ENCODE measurements around the gene RCC2. TPM values are rescaled to one million over a fixed set of nuclear protein-coding genes. Genes with fewer than 3 reads are reported as not detected.

RCC2 gene
- total RNA-seq, 1 experiment from 2014 or later, result 116 TPM

- DNase-seq (ENCODE audit: low read depth, low spot score) (no peak), ATAC-seq (no peak)
- intact Hi-C loops (cut with micrococcal nuclease; ENCODE audit: unreplicated experiment) (no loop called here), in situ Hi-C loops (cut with HindIII; ENCODE audit: low pct_unique_long_range_greater_than_20kb, low sequenced_read_pairs) (no loop called here)
- Histone ChIP-seq H3K27ac (ENCODE audit: low read length) (no peak overlapping the region), H3K27me3 (ENCODE audit: control insufficient read depth, insufficient read depth, low read length) (no peaks in the 10 kb centered on the region), H3K4me3 (ENCODE audit: low read depth in 2 of 2, low read length in 2 of 2) (no peak overlapping the region), H3K4me1 (ENCODE audit: control insufficient read depth, insufficient read depth, low read length) (peaks cover 4% of the 10 kb centered on the region; the same call in 1 of the 2 replicates), H3K9me3 (ENCODE audit: control insufficient read depth, insufficient read depth, low read depth, low read length) (no peaks in the 10 kb centered on the region), H3K36me3 (ENCODE audit: control insufficient read depth, insufficient read depth, low read length) (no peaks in the 10 kb centered on the region)
- TF ChIP-seq POLR2AphosphoS5 (IDR thresholded peaks at IDR 0.05; ENCODE audit: low read depth, low read length), result no peak
- no peak for TF ChIP-seq TCF7L2 (IDR thresholded peaks at IDR 0.05; ENCODE audit: low read depth, low read length)
- TF ChIP-seq, protein P1, sequence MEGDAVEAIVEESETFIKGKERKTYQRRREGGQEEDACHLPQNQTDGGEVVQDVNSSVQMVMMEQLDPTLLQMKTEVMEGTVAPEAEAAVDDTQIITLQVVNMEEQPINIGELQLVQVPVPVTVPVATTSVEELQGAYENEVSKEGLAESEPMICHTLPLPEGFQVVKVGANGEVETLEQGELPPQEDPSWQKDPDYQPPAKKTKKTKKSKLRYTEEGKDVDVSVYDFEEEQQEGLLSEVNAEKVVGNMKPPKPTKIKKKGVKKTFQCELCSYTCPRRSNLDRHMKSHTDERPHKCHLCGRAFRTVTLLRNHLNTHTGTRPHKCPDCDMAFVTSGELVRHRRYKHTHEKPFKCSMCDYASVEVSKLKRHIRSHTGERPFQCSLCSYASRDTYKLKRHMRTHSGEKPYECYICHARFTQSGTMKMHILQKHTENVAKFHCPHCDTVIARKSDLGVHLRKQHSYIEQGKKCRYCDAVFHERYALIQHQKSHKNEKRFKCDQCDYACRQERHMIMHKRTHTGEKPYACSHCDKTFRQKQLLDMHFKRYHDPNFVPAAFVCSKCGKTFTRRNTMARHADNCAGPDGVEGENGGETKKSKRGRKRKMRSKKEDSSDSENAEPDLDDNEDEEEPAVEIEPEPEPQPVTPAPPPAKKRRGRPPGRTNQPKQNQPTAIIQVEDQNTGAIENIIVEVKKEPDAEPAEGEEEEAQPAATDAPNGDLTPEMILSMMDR (IDR thresholded peaks at IDR 0.05), result no peak
- no peak for TF ChIP-seq SIN3A (IDR thresholded peaks at IDR 0.05; ENCODE audit: borderline replicate concordance, insufficient read depth, low read depth, low read length)
- no peak for TF ChIP-seq REST (IDR thresholded peaks at IDR 0.05; ENCODE audit: insufficient read depth in 1 of 2, low read depth in 2 of 2, low read length in 1 of 2)
- BruUV-seq (replicated peaks), result no TSS peak
- CTCF ChIA-PET, result no interaction called here
- POLR2A ChIA-PET, result no interaction called here
Observed at GRCh38 chr1:17462669-17463068, 23.2 kb upstream of the RCC2 start.

- intact Hi-C loops (cut with micrococcal nuclease; ENCODE audit: unreplicated experiment), result no loop called here
- Histone ChIP-seq H3K4me3 (ENCODE audit: low read depth in 2 of 2, low read length in 2 of 2) (no peak overlapping the region), H3K9me3 (ENCODE audit: control insufficient read depth, insufficient read depth, low read depth, low read length) (no peaks in the 10 kb centered on the region), H3K27ac (ENCODE audit: low read length) (no peak overlapping the region), H3K27me3 (ENCODE audit: control insufficient read depth, insufficient read depth, low read length) (no peaks in the 10 kb centered on the region), H3K36me3 (ENCODE audit: control insufficient read depth, insufficient read depth, low read length) (no peaks in the 10 kb centered on the region), H3K4me1 (ENCODE audit: control insufficient read depth, insufficient read depth, low read length) (peaks cover 4% of the 10 kb centered on the region; the same call in 1 of the 2 replicates)
- ATAC-seq (peak; percentile 70), DNase-seq (ENCODE audit: low read depth, low spot score) (no peak)
- BruUV-seq (replicated peaks), result no TSS peak
- ChIA-PET CTCF (interaction anchor here (0.8 to 1.2 kb wide), 2 partner anchors 9 to 146 kb away, joined by 3 read pairs; no protein-coding TSS in a partner anchor), POLR2A (no interaction called here)
- in situ Hi-C loops (cut with HindIII; ENCODE audit: low pct_unique_long_range_greater_than_20kb, low sequenced_read_pairs), result no loop called here
- TF ChIP-seq SIN3A (IDR thresholded peaks at IDR 0.05; ENCODE audit: borderline replicate concordance, insufficient read depth, low read depth, low read length), result no peak
Observed at GRCh38 chr1:17460219-17460618, 20.7 kb upstream of the RCC2 start.

DNA sequence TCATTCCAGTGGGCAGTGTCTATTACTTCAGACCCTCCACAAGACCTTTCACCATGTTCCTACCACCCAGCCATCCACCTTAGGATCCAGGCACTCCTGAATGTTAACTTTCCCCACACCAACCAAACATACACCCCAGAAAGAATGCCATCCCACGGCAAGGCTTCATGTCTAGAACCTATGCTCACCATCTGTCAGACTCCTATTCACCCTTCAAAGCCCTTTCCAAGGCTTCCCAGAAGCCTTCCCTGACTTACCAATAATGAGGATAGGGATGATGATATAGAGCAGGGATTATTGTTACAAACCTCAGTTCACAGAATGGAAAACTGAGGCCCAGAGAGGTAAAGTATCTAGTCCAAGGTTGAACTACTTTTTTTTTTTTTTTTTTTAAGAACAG lies 19.3 kb upstream of the RCC2 start:
- CTCF ChIA-PET, result no interaction called here
- H3K27me3 ChIP-seq (ENCODE audit: control insufficient read depth, insufficient read depth, low read length), result no peaks in the 10 kb centered on the region
- no peak for TF ChIP-seq TCF7L2 (IDR thresholded peaks at IDR 0.05; ENCODE audit: low read depth, low read length)
- TF ChIP-seq, protein P1 (IDR thresholded peaks at IDR 0.05), result no peak
- TF ChIP-seq POLR2AphosphoS5 (IDR thresholded peaks at IDR 0.05; ENCODE audit: low read depth, low read length), result no peak
- no peak for TF ChIP-seq SIN3A (IDR thresholded peaks at IDR 0.05; ENCODE audit: borderline replicate concordance, insufficient read depth, low read depth, low read length)
- TF ChIP-seq REST (IDR thresholded peaks at IDR 0.05; ENCODE audit: insufficient read depth in 1 of 2, low read depth in 2 of 2, low read length in 1 of 2), result no peak
- POLR2A ChIA-PET, result no interaction called here
- intact Hi-C loops (cut with micrococcal nuclease; ENCODE audit: unreplicated experiment) (no loop called here), in situ Hi-C loops (cut with HindIII; ENCODE audit: low pct_unique_long_range_greater_than_20kb, low sequenced_read_pairs) (no loop called here)
- H3K4me3 ChIP-seq (ENCODE audit: low read depth in 2 of 2, low read length in 2 of 2), result no peak overlapping the region
- no peaks in the 10 kb centered on the region for H3K9me3 ChIP-seq (ENCODE audit: control insufficient read depth, insufficient read depth, low read depth, low read length)
- BruUV-seq (replicated peaks), result no TSS peak
- DNase-seq (ENCODE audit: low read depth, low spot score) (no peak), ATAC-seq (no peak)
- no peak overlapping the region for H3K27ac ChIP-seq (ENCODE audit: low read length)
- H3K4me1 ChIP-seq (ENCODE audit: control insufficient read depth, insufficient read depth, low read length), result peaks cover 4% of the 10 kb centered on the region; the same call in 1 of the 2 replicates
- no peaks in the 10 kb centered on the region for H3K36me3 ChIP-seq (ENCODE audit: control insufficient read depth, insufficient read depth, low read length)
